Cardiac muscle cell (in vitro differentiated cells and primary cell): ENCODE results near the gene TCERG1L. TPM values are rescaled to one million over a fixed set of nuclear protein-coding genes. Genes with fewer than 3 reads are reported as not detected.

ENCODE experiments used
- DNase-seq, 2 donors: peaks; one replicate each; pipeline versions ENCODE4 v3.0.0 to v3.0.0-alpha.2; 2010 to 2017; ENCODE audit warnings: low read depth in 1 of 2, low spot score in 1 of 2
- H3K27ac ChIP-seq: fragments of 200-600 bp; sonication (generic); 2 replicates; pipeline ENCODE4 v1.5.1; 2016
- H3K27me3 ChIP-seq: fragments of 200-600 bp; sonication (generic); 2 replicates; pipeline ENCODE4 v1.6.0; 2016; ENCODE audit warnings: control low read depth
- H3K36me3 ChIP-seq: fragments of 200-600 bp; sonication (generic); 2 replicates; pipeline ENCODE4 v1.5.1; 2016; ENCODE audit warnings: control low read depth
- H3K4me1 ChIP-seq: fragments of 200-600 bp; sonication (generic); 2 replicates; pipeline ENCODE4 v1.8.1; 2017; ENCODE audit warnings: low read depth, mild to moderate bottlenecking, mixed run types
- H3K4me3 ChIP-seq: fragments of 200-600 bp; sonication (generic); 2 replicates; pipeline ENCODE4 v1.5.1; 2016; ENCODE audit warnings: mild to moderate bottlenecking
- H3K9me3 ChIP-seq: fragments of 200-600 bp; sonication (generic); 2 replicates; pipeline ENCODE4 v1.5.1; 2017; ENCODE audit warnings: low read depth, mild to moderate bottlenecking, control low read depth
- CTCF ChIP-seq: IDR thresholded peaks from 2 replicates; pipeline ENCODE4 v1.5.1; 2012; ENCODE audit warnings: low read depth, mild to moderate bottlenecking, low read length
- polyA plus RNA-seq: library from polyadenylated mRNA; unstranded; fragments of >200 nt; fragmentation: Nextera tagmentation; extraction: Ambion mirVana; gene quantifications from 2 replicates; pipeline ENCODE4 v1.2.1, GENCODE V29; 2016
- total RNA-seq: library from RNA; depleted of rRNA; stranded (reverse); fragments of >200 nt; gene quantifications from 2 replicates; pipeline ENCODE4 v1.2.3, GENCODE V29; 2016

The TCERG1L gene
- total and polyA plus RNA-seq, 2 experiments from 2014 or later = 0.12 to 1.9 TPM

GRCh38 chr10:131282961-131283360 is 28.6 kb downstream of the TCERG1L start:
- TF ChIP-seq CTCF = no peak
- Histone ChIP-seq H3K4me1 (no peaks in the 10 kb centered on the region), H3K9me3 (no peaks in the 10 kb centered on the region), H3K27me3 (no peaks in the 10 kb centered on the region), H3K27ac (no peak overlapping the region), H3K4me3 (no peak overlapping the region), H3K36me3 (no peaks in the 10 kb centered on the region)
- no peak for DNase-seq

- Histone ChIP-seq H3K27ac (no peak overlapping the region), H3K9me3 (no peaks in the 10 kb centered on the region), H3K4me1 (no peaks in the 10 kb centered on the region), H3K27me3 (no peaks in the 10 kb centered on the region), H3K4me3 (no peak overlapping the region), H3K36me3 (no peaks in the 10 kb centered on the region)
- DNase-seq = peak in 1 of 2 donors; percentile 23
- no peak for TF ChIP-seq CTCF
Observed at GRCh38 chr10:131280101-131280500, 31.4 kb downstream of the TCERG1L start.

- Histone ChIP-seq H3K27ac (no peak overlapping the region), H3K4me3 (no peak overlapping the region), H3K9me3 (no peaks in the 10 kb centered on the region), H3K36me3 (no peaks in the 10 kb centered on the region), H3K4me1 (no peaks in the 10 kb centered on the region), H3K27me3 (no peaks in the 10 kb centered on the region)
- TF ChIP-seq CTCF = no peak
- no peak for DNase-seq
Observed at GRCh38 chr10:131279516-131279915, 32.0 kb downstream of the TCERG1L start.

GRCh38 chr10:131277969-131278368 is 33.6 kb downstream of the TCERG1L start:
- H3K9me3 ChIP-seq = no peaks in the 10 kb centered on the region

GRCh38 chr10:131277278-131277677 is 34.2 kb downstream of the TCERG1L start:
- Histone ChIP-seq H3K27ac (no peak overlapping the region), H3K4me3 (no peak overlapping the region), H3K27me3 (no peaks in the 10 kb centered on the region), H3K9me3 (no peaks in the 10 kb centered on the region), H3K4me1 (no peaks in the 10 kb centered on the region), H3K36me3 (no peaks in the 10 kb centered on the region)
- DNase-seq = no peak
- TF ChIP-seq CTCF = no peak

More at GRCh38 chr10:131277969-131278368, 33.6 kb downstream of the TCERG1L start:
- Histone ChIP-seq H3K27ac (no peak overlapping the region), H3K36me3 (no peaks in the 10 kb centered on the region), H3K4me1 (no peaks in the 10 kb centered on the region), H3K27me3 (no peaks in the 10 kb centered on the region), H3K4me3 (no peak overlapping the region)
- DNase-seq = no peak
- no peak for TF ChIP-seq CTCF

- no peak overlapping the region for H3K4me3 ChIP-seq
- DNase-seq = no peak
- no peaks in the 10 kb centered on the region for H3K9me3 ChIP-seq
- TF ChIP-seq CTCF = no peak
- no peaks in the 10 kb centered on the region for H3K4me1 ChIP-seq
- no peak overlapping the region for H3K27ac ChIP-seq
- no peaks in the 10 kb centered on the region for H3K27me3 ChIP-seq
- no peaks in the 10 kb centered on the region for H3K36me3 ChIP-seq
Observed at GRCh38 chr10:131275691-131276090, 35.8 kb downstream of the TCERG1L start.
